GM12872 (cell line): ENCODE data around the gene DCAF5.

Experiments
- TF ChIP-seq, protein P1 (sequence below): IDR thresholded peaks from 3 replicates; pipeline ENCODE4 v1.5.1; 2011; ENCODE audit warnings: low read depth, mild to moderate bottlenecking, low read length, moderate library complexity; ENCODE audit not compliant: insufficient read depth

DCAF5 gene

DNA sequence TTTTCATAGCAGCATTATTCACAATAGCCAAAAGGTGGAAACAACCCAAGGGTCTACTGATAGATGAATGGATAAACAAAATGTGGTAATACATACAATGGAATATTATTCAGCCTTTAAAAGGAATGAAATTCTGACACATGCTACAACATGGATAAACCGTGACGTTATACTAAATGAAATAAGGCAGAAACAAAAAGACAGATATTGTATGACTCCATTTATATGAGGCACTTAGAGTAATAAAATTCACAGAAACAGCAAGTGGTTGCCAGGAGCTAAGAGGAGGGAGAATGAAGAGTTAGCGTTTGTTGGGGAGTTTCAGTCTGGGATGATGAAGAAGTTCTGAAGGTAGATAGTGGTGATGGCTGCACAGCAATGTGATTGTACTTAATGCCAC is 76.6 kb downstream of the DCAF5 start:
- TF ChIP-seq, protein P1, sequence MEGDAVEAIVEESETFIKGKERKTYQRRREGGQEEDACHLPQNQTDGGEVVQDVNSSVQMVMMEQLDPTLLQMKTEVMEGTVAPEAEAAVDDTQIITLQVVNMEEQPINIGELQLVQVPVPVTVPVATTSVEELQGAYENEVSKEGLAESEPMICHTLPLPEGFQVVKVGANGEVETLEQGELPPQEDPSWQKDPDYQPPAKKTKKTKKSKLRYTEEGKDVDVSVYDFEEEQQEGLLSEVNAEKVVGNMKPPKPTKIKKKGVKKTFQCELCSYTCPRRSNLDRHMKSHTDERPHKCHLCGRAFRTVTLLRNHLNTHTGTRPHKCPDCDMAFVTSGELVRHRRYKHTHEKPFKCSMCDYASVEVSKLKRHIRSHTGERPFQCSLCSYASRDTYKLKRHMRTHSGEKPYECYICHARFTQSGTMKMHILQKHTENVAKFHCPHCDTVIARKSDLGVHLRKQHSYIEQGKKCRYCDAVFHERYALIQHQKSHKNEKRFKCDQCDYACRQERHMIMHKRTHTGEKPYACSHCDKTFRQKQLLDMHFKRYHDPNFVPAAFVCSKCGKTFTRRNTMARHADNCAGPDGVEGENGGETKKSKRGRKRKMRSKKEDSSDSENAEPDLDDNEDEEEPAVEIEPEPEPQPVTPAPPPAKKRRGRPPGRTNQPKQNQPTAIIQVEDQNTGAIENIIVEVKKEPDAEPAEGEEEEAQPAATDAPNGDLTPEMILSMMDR = no peak

DNA sequence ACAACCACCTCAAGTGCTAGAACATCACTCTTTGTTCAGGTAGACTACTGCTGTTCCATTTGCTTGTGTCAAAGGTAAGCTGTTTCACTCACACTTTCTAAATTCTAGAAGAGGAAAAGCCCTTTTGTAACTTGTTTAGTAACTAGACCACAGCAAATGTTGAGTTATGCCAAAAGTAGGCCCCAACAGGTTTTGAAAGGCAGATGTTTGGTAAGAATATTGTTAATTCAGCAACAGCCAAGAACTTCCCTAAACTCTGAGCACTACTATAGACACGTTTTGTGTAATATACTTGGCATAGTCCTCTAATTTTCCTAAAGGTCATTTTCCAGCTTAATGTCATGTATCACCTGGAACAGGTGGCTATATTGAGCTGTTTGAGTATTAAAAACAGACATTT is 79.0 kb downstream of the DCAF5 start:
- TF ChIP-seq, protein P1 = no peak

DNA sequence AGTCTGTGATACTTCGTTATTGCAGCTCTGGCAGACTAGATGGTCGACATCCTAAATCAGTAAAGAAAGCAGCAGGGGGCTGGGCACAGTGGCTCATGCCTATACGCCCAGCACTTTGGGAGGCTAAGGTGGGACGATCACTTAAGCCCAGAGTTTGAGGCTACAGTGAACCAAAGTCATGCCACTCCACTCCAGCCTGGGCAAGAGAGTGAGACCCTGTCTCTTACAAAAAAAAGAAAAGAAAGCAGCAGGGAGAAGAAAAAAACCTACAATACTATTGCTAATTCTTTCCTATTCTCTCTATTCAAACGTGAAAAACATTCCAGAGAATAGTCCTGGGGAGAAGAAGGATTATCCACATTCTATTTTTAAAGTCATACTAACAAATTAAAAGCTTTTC is 79.5 kb downstream of the DCAF5 start:
- TF ChIP-seq, protein P1 = no peak

DNA sequence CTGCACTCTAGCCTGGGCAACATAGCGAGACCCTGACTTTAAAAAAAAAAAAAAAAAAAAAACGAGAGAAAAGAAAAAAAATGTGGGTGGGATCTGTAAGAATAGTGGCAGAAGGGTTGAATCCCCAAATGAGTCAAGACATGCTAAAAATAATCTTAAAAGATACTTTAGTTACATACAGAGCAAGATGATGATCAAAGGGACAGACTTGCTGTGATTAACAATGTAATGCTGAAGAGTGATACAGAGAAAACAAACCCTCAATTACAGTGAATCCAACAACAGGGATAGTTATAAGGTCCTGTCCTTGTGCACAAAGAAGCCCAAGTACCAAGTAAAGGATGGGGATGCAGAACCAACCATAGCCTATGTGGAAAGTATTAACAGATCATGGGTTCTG is 80.3 kb downstream of the DCAF5 start:
- TF ChIP-seq, protein P1 = no peak

DNA sequence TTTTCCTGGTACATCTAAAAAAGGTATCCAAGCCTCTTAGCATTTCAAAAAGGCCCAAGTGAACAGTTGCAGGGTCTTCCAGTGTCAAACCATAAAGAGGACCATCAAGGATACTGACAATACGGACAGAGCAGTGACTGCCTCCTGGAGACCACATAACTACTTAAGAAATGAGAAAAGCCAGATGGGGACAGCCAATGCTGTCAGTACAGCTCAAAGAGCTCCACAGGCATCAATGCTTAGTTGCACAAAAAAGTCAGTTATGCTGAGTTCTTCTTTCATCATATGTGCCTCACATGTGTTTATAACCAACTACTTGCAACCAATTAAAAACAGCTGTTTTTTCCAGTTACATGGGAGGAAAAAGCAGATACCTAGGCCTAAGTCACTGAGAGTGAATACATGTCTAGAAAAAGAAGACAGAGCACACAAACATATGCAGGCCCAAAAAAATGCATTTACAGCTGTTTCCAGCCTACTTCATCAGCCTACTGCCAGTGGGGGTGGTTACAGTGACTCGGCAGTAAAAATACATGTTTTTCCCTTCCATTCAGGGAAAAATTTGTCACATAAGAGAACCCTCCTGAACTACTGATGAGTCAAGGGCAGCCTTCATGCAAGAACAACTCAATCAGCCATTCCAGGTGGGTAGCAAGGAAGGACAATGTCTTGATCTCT is 84.0 kb downstream of the DCAF5 start:
- TF ChIP-seq, protein P1 = no peak

DNA sequence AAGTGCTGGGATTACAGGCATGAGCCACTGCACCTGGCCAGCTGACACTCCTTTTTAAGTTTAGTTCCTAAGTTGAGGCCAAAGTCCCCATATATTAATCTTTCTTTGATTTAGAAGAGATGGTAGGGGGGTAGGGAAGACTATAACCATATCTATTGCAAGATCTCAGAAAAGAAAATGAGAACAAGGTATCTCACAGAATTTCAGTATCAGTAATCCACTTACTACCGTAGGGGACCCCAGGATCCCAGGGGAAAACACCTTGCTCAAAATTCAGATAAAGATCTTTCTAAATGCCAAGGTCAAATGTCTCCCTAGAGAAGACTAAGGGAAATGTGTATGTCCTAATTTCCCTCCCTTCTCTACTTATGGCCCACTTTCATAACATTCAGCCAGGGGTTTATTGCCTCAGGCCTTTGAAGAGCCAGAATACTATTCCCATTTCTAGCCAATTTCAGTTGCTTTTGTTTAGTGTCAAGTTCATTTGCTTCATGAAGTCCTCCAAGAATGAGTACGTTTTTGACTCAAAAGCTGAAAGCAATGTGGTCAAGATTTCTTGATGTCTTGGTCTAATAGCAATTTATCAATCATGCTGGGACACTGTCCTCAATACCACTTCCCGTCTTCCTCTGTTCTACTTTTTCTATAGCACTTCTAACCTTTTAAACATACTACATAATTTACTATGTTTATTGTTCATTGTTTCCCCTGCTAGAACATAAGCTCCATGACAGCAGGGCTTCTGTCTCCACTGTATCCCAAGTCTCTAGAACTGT is 86.3 kb downstream of the DCAF5 start:
- TF ChIP-seq, protein P1 = no peak

DNA sequence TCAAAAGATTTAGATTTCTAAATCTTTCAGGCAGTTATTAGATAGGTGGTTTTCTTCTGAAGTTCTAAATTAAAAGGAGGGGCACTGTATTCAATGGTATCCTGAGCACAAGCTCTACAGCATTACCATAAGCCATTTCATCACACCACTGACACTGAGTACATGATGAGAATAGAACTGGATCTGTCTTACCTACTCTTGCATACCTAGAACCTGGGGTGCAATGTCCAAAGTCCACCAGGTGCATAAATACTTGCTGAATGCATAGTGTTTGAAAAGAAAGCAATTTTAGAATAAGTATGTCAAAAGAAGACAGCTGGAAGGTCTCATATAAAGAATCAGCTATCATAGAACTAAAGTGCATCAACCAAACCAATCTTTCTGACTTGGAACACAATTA is 88.3 kb downstream of the DCAF5 start:
- TF ChIP-seq, protein P1 = no peak
